ENCODE measurements around the gene RPTOR.

RPTOR gene

DNA sequence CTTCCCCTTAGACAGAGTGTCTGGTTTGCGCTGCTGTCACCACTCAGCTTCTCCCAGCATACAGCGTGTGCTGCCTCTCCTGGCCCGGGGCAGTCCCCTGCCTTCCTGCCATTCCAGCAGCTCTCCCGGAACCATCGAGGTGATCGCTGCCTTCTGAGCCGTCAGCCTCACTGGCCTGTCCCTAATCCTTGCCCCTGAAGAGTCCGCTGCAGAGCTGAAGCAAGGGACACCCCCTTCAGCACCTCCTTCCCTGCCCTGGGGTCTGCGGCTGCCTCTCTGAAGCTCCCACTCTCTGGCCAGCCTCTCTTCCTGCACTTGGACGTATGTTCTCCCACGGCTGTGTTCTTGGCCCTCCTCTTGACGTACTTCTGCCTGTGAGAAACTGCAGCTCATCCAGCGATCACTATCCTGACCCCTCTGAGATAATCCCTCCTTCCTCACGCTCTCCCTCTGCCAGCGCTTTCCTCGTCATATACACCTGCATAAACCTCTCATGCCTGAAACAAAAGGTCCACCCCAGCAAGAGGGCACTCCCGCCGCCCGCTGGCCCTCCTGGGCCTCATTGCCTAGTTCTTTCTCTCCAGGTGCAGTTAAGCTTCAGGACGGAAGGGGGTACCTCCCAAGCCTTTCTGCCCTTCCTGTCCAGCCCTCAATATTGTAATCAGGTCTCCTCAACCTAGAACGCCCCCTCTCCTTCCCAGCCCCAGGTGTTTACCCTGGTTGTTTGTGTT, 226.4 kb downstream of the RPTOR start:
- no peak for DNase-seq (ENCODE audit: insufficient read length, low spot score)
- FAIRE-seq: no peak
- no peak for TF ChIP-seq SPI1 (IDR thresholded peaks at IDR 0.05; ENCODE audit: low read depth, low read length)
- no peak for TF ChIP-seq POLR2A (IDR thresholded peaks at IDR 0.05; ENCODE audit: low read depth, low read length)
- TF ChIP-seq POLR2AphosphoS5 (IDR thresholded peaks at IDR 0.05; ENCODE audit: low read depth, low read length): no peak
- no peak for TF ChIP-seq PAX5 (IDR thresholded peaks at IDR 0.05; ENCODE audit: insufficient read depth, low read length, severe bottlenecking)
- no peak for TF ChIP-seq POU2F2 (IDR thresholded peaks at IDR 0.05; ENCODE audit: low read depth, low read length)
- TF ChIP-seq TAF1 (IDR thresholded peaks at IDR 0.05; ENCODE audit: low read depth, low read length): no peak

DNA sequence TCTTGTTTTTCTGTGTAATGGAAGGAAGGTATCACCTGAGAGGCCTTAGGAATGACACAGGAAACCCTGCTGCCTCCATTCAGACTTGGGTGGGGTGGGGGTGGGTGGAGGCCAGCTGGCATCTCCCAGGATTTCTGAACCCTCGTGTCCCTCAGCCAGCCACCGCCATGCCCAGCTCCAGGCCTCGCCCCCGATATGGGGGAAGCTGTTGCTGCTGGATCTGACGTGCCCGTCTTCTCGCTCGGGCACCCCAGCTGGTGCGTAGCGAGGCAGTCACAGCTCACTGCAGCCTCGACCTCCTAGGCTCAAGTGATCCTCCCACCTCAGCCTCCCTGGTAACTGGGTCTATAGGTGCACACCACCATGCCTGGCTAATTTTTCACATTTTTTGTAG, 227.0 kb downstream of the RPTOR start:
- DNase-seq (ENCODE audit: insufficient read length, low spot score) (no peak), FAIRE-seq (no peak)
- TF ChIP-seq SPI1 (IDR thresholded peaks at IDR 0.05; ENCODE audit: low read depth, low read length): no peak

DNA sequence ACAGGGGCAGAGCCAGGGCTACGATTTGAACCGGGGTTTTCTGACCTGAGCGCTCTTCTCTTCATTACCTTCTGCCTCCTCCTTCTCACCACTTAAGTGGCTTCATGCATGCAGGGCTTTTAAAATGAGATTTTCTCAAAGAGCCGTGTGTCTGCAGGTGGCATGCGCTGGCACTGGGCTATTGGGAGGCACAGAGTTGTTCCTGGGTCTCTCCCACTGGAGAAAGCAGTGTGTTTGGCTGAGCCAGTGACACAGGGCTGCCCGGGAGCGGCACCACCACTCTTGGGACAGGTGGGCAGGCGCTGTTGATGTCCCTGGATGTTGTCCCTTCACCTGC, 228.2 kb downstream of the RPTOR start:
- no peak for DNase-seq (ENCODE audit: insufficient read length, low spot score)
- TF ChIP-seq SPI1 (IDR thresholded peaks at IDR 0.05; ENCODE audit: low read depth, low read length) (no peak), POLR2A (IDR thresholded peaks at IDR 0.05; ENCODE audit: low read depth, low read length) (no peak), PAX5 (IDR thresholded peaks at IDR 0.05; ENCODE audit: insufficient read depth, low read length, severe bottlenecking) (no peak), POLR2AphosphoS5 (IDR thresholded peaks at IDR 0.05; ENCODE audit: low read depth, low read length) (no peak), POU2F2 (IDR thresholded peaks at IDR 0.05; ENCODE audit: low read depth, low read length) (no peak), TAF1 (IDR thresholded peaks at IDR 0.05; ENCODE audit: low read depth, low read length) (no peak)
- no peak for FAIRE-seq

DNA sequence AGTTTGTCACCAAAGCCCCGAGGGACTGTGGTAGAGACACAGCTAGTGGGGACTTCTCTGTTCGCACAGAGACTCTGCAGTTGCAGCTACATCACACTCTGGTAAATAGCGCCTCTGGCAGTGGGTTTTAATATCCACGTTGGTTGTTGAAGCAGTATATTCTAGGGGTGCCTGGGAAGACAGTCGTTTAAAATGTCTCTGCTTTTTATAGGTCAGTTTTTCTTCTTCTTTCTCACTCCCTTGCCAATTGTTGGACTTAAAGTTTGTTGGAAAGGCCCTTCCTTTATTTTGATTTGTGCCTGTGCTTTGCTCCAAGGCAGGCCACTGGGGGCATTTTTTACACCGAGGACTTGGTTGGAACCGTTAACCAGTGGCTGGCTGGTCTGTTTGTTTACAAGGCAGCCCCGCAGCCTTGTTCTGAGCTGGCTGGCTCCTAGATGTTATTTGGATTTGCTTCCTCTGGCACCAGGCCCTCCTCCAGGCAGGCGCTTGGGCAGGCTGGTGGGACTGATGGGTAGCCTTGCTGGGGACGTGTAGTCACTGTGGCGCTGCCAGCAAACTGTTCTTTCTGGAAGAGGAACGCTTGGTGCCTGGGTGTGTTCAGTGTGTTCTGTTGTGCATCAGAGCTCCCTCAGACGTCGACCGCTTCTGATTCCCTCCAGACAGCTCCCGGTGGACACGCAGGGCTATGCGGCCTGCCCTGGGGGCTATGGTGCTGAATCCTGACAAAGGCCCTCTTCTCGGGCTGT, 228.8 kb downstream of the RPTOR start:
- FAIRE-seq: peak; percentile 77
- TF ChIP-seq POLR2A (IDR thresholded peaks at IDR 0.05; ENCODE audit: low read depth, low read length): no peak
- no peak for DNase-seq (ENCODE audit: insufficient read length, low spot score)

DNA sequence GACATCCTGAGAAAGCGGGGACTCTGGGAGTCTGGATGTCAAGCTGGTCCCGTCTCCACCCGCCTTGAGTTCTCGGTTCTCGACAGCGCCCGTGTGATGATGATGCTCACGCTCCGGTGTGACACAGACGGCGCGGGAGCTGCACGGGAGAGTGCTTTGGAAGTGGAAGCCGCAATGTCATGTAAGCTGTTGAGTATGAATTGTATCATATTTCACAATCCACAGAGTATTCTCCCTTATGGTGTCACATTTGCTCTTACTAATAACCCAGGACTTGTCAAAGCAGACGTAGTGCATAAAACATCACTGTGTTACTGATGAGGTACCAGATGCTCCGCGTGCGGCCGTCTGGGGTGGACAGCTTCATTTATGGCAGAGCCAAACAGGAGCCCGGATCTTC, 229.5 kb downstream of the RPTOR start:
- FAIRE-seq (no peak), DNase-seq (ENCODE audit: insufficient read length, low spot score) (no peak)

DNA sequence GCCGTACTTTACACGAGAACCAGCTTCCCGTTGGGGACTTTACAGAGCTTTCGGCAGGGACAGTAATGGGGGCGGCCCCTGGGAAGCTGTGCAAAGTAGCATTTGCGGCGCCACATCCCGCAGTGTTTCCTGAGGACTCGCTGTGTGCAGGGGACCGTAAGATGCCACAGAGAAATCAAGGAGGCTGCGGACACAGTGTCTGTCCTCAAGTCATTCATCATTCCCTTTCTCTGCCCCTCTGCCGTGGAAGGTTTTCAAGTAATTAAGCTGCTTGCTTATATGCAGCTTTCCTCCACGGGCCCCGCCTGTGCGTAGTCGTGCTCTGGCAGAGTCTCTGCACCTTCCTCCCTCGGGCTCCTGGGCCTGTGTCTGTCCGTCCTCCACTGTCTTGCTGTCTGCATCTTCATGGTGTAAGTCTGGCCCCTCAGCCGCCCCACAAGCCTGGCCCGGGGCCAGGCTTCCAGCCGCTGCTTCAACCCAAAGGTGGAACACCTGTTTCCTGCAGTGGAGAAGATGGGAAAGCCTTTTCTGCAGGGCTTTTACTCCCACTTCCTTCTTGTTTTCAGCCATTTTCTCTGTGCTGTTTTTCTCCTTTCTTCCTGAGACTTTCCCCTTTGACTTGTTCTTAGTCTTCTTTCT, 230.1 kb downstream of the RPTOR start:
- TF ChIP-seq POLR2AphosphoS5 (IDR thresholded peaks at IDR 0.05; ENCODE audit: low read depth, low read length) (no peak), TAF1 (IDR thresholded peaks at IDR 0.05; ENCODE audit: low read depth, low read length) (no peak), PAX5 (IDR thresholded peaks at IDR 0.05; ENCODE audit: insufficient read depth, low read length, severe bottlenecking) (peak; percentile 57), SPI1 (IDR thresholded peaks at IDR 0.05; ENCODE audit: low read depth, low read length) (peak; percentile 63), POLR2A (IDR thresholded peaks at IDR 0.05; ENCODE audit: low read depth, low read length) (no peak), POU2F2 (IDR thresholded peaks at IDR 0.05; ENCODE audit: low read depth, low read length) (no peak)
- DNase-seq (ENCODE audit: insufficient read length, low spot score) (no peak), FAIRE-seq (peak; percentile 84)

More for the DNA sequence above, 229.5 kb downstream of the RPTOR start:
- no peak for TF ChIP-seq SPI1 (IDR thresholded peaks at IDR 0.05; ENCODE audit: low read depth, low read length)
- TF ChIP-seq POLR2A (IDR thresholded peaks at IDR 0.05; ENCODE audit: low read depth, low read length): no peak
- no peak for TF ChIP-seq PAX5 (IDR thresholded peaks at IDR 0.05; ENCODE audit: insufficient read depth, low read length, severe bottlenecking)
- no peak for TF ChIP-seq POLR2AphosphoS5 (IDR thresholded peaks at IDR 0.05; ENCODE audit: low read depth, low read length)
- TF ChIP-seq POU2F2 (IDR thresholded peaks at IDR 0.05; ENCODE audit: low read depth, low read length): no peak
- no peak for TF ChIP-seq TAF1 (IDR thresholded peaks at IDR 0.05; ENCODE audit: low read depth, low read length)

DNA sequence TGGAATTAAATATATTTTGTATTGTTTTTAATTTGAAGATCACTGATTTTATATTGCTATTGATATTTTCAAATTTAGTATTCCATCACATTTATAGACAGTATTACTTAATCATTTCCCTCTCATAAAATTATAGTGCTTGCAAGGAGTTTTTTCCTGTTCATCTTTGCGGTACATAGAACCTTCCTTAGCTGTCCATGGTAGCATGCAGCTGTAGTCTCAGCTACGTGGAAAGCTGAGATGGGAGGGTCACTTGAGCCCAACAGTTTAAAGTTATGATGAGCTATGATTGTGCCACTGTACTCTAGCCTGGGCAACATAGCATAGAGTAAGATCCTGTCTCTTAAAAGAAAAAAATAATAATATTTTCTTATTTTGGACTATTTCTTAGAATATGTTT, 231.2 kb downstream of the RPTOR start:
- TF ChIP-seq TAF1 (IDR thresholded peaks at IDR 0.05; ENCODE audit: low read depth, low read length): no peak
- FAIRE-seq: no peak

DNA sequence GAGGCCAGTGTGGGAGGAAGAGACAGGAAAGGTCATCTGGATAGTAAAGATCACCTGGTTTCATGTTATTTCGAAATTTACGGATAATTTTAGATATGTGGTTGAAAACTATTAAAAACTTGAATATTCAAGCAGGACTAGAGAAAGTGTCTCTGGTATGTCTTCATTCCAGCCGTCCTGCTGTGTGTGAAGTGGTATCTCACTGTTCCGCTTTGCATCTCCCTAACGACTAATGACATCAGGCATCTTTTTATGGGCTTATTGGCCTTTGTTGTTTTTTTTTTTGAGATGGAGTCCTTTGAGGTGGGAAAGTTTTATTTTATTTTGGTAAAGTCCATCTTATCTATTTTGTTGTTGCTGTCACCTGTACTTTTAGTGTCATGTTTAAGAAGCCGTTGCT, 232.6 kb downstream of the RPTOR start:
- FAIRE-seq (no peak), DNase-seq (ENCODE audit: insufficient read length, low spot score) (no peak)
- TF ChIP-seq TAF1 (IDR thresholded peaks at IDR 0.05; ENCODE audit: low read depth, low read length) (no peak), POLR2A (IDR thresholded peaks at IDR 0.05; ENCODE audit: low read depth, low read length) (no peak), POU2F2 (IDR thresholded peaks at IDR 0.05; ENCODE audit: low read depth, low read length) (no peak), PAX5 (IDR thresholded peaks at IDR 0.05; ENCODE audit: insufficient read depth, low read length, severe bottlenecking) (no peak), POLR2AphosphoS5 (IDR thresholded peaks at IDR 0.05; ENCODE audit: low read depth, low read length) (no peak), SPI1 (IDR thresholded peaks at IDR 0.05; ENCODE audit: low read depth, low read length) (no peak)

More for the DNA sequence above, 231.2 kb downstream of the RPTOR start:
- DNase-seq (ENCODE audit: insufficient read length, low spot score): no peak

DNA sequence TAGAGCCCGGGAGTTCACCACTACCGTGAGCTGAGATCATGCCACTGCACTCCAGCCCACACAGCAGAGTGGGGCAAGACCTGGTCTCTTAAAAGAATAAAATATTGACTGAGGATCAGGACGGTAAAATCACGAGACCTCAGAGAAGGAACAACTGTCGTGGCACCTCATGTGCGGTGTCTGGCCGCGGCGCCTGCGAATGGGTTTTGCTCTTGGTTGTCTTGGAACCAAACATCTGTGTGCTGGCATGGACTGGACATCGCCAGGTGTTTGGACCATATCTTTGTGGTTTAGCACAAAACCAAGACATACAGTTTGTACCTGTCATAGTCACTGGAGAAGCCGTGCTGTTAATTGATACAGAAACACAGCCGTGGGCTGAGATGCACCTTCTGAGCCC, 234.1 kb downstream of the RPTOR start:
- FAIRE-seq: no peak
- DNase-seq (ENCODE audit: insufficient read length, low spot score): no peak
- TF ChIP-seq TAF1 (IDR thresholded peaks at IDR 0.05; ENCODE audit: low read depth, low read length) (no peak), PAX5 (IDR thresholded peaks at IDR 0.05; ENCODE audit: insufficient read depth, low read length, severe bottlenecking) (no peak)

DNA sequence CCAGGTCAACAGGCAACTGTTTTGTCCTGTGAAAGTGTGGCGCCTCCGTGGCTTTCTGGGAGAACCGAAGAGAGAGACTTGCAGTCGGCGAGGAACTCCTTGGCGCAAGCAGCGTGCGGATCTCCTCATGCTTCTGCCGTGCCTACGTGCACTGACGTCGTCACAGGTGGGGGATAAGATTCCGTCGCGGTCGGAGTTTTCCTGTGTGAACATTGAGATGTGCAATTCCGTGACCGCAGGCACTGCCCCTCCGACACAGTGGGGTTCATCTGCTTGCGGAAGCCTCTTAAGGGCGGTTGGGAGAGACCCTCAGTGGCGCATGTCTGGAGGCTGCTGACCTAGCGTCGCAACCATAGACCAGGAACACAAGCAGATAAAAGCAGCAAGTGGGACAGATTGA, 234.7 kb downstream of the RPTOR start:
- no peak for FAIRE-seq

More for the DNA sequence above, 234.7 kb downstream of the RPTOR start:
- no peak for DNase-seq (ENCODE audit: insufficient read length, low spot score)
- TF ChIP-seq POLR2A (IDR thresholded peaks at IDR 0.05; ENCODE audit: low read depth, low read length) (no peak), TAF1 (IDR thresholded peaks at IDR 0.05; ENCODE audit: low read depth, low read length) (no peak), POU2F2 (IDR thresholded peaks at IDR 0.05; ENCODE audit: low read depth, low read length) (no peak), POLR2AphosphoS5 (IDR thresholded peaks at IDR 0.05; ENCODE audit: low read depth, low read length) (no peak), SPI1 (IDR thresholded peaks at IDR 0.05; ENCODE audit: low read depth, low read length) (no peak), PAX5 (IDR thresholded peaks at IDR 0.05; ENCODE audit: insufficient read depth, low read length, severe bottlenecking) (no peak)

Measured in GM12891 (cell line).